LoVo (cell line): ENCODE data around the gene ARFIP2.
"Not testable (repeated sequence)": the region's sequence is repeated elsewhere in the genome, so short reads cannot be mapped to it uniquely, and the experiment has no call there.

Source experiments
- DNase-seq: peaks from one replicate; pipeline ENCODE4 v3.0.0-alpha.2; 2016; ENCODE audit warnings: low spot score

ARFIP2 gene

GRCh38 chr11:6481012-6481923, at the start of gene ARFIP2, which contains the start of gene TIMM10B:
Gene ARFIP2, minus strand, starts transcription at chr11:6481331. Its CDS starts 910 bp downstream, at chr11:6480421.
Gene TIMM10B, plus strand, starts transcription at chr11:6481501. Its CDS starts 16 bp downstream, at chr11:6481517.
- peak; percentile 95 for DNase-seq

DNA sequence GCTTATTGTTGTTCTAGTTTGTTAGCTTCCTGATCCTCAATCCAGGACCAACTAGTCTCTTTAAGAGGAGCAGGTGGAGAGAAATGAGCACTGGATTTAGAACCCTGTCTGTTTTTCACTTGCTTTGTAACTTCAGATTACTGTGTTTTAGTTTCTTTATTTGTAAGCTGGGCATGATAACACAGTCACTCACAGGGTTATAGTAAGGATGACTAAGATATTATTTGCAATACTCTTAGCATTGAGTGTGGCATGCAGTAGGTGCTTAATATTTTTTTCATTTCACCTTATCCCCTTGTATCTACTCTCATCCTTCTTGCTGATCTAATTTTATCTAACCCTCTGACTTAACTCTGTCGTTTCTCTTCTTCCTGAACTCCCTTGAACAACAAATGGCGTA, 49.7 kb upstream of the ARFIP2 start:
- no peak for DNase-seq

- no peak for DNase-seq
Measured at GRCh38 chr11:6529266-6529665, 48.1 kb upstream of the ARFIP2 start.

GRCh38 chr11:6526411-6527135, 45.4 kb upstream of the ARFIP2 start:
- DNase-seq, result no peak

DNA sequence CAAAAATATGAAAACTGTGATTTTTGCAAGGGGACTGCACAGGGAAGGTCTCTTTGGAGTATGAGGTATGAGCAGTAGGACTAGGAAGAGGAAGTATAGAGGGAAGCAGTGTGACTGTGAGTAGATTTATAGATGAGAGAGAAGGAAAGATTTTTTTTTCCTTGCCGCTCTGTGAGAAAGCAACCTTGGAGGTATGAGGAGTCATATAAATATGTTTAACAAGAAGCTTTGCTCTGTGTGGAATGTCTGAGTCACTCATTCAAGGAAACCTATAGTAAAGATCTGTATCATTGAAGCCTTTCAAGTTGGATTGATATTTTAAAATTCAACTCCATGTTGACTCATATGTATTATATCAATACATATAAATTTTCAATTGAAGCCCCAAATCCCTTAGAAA, 42.1 kb upstream of the ARFIP2 start:
- DNase-seq, result peak; percentile 55

DNA sequence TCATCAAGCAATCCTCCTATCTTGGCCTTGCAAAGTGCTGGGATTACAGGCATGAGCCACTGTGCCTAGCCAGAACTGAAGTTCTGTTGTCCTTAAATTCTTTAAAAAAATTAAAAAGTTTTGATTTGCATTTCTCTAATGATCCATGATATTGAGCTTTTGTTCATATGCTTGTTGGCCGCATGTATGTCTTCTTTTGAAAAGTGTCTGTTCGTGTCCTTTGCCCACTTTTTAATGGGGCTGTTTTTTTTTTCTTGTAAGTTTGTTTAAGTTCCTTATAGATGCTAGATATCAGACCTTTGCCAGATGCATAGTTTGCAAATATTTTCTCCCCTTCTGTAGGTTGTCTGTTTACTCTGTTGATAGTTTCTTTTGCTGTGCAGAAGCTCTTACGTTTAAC, 40.8 kb upstream of the ARFIP2 start:
- not testable (repeated sequence) for DNase-seq

- no peak for DNase-seq
Measured at GRCh38 chr11:6520265-6520664, 39.1 kb upstream of the ARFIP2 start.

GRCh38 chr11:6516865-6517264, 35.7 kb upstream of the ARFIP2 start:
- DNase-seq, result no peak

- DNase-seq, result peak; percentile 19
Measured at GRCh38 chr11:6505577-6506240, 24.6 kb upstream of the ARFIP2 start.

DNA sequence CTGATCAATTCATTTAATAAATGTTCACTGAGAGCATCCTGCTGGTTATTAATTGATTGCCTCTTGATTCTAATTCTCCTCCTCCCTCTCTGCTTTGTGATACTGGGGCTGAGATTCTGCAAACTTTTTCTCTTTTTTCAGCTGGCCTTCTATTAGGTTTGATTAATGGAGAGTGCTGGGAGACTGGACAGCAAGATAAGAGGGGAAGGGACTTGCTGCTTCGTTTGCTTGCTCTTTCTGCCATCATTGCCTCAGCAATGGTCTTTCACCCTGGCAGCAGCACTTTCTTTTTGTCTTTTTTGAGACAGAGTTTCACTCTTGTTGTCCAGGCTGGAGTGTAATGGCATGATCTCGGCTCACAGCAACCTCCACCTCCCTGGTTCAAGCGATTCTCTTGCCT, 23.0 kb upstream of the ARFIP2 start:
- DNase-seq, result no peak

GRCh38 chr11:6502382-6502781, 21.3 kb upstream of the ARFIP2 start:
- DNase-seq, result no peak

DNA sequence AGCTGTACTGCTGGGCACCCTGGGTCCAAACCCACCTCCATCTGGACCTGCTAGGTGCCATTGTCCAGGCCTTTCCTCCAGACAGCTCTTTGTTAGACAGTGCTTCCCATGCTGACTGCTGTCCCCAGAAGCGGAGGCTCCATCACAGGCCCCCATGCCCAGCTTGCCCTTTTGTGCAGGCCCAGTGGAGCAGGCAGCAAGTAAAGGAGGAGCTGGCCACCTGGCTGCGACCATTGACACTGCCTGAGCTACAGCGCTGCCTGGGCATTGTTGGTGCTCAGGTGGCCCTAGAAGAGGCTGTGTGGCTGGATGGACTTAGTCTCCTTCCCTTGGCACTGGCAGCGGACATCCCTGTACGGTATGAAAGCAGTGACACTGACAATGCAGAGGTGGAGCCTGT, 17.4 kb upstream of the ARFIP2 start:
- DNase-seq, result no peak

GRCh38 chr11:6498121-6498520, 17.0 kb upstream of the ARFIP2 start:
- no peak for DNase-seq

DNA sequence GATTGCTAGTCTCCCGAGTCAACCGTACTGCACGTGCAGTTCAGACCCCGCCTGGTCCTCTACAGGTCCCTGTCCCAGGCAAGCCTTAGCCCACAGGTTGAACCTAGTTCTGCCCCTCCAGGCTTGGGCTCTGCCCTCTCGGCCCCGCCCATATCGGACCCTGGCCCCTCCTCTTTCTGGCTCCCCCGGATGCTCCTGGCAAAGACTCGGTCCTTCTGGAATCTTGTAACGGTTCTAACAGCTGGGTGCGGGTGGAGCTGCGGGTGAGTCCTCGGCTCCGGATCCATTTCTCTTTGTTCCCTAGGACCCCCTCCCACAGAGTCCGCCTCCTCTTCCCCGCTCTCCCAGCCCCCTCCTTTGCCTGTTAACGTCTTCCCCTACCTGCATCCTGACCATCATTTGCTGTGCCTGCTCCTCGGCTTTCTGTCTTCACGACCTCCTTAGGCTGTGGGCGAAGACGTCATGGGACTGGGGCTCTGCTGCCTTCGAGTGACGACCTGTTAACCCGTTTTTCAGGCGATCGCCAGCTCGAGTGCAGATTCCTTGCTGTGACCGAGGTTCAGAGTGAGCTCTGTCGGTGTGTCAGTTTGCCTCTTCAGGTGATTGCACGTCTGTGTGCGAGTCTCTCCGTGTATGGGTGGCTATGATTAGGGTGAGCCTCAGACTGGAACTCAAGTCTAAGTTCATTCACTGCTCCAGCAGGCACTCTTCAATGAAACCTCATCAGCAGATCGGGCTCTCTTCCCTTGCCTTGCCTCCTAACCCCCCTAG, 16.1 kb upstream of the ARFIP2 start, which contains the start of gene DNHD1:
Gene DNHD1, plus strand, starts transcription at position 212 of the 771 bp plus-strand sequence. CDS start 936 bp downstream, outside the sequence.
- DNase-seq, result no peak

DNA sequence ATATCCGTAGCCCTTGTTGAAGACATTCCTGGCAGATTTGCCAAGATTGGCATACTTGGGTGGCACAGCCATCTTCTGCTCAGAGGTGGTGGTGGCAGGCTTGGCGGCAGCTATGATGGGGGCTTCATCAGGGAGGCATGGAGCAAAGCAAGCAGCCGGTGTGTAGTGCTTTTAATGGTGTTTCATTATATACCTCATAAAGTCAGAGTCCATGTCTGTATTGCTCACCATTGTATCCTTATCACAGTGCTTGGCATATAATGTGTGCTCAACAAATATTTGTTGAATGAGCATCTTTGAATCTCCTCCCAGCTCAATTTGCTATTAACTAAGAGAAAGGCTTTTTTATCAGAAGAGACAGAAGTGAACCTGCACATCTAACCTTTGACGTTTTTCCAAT, 8.2 kb upstream of the ARFIP2 start:
- no peak for DNase-seq

GRCh38 chr11:6488821-6489220, 7.7 kb upstream of the ARFIP2 start:
- DNase-seq, result no peak

GRCh38 chr11:6488342-6488741, 7.2 kb upstream of the ARFIP2 start:
- no peak for DNase-seq

DNA sequence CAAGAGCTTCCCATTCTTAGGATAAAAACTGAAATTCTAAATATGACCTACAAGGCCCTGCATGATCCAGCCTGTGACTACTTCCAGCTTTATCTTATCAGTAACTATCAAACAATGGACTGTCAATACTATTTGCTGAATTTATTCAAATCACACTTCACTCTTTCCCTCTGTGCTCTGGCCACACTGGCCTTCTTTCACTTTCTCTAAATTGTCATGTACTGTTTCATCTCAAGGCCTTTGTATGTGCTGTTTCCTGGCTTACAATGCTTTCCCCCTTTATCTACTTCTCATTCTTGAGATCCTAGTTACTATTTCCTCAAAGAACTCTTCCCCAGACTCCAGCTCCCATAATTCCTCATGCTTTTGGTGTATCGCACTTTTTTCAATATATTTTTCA, 5.8 kb upstream of the ARFIP2 start:
- DNase-seq, result no peak

DNA sequence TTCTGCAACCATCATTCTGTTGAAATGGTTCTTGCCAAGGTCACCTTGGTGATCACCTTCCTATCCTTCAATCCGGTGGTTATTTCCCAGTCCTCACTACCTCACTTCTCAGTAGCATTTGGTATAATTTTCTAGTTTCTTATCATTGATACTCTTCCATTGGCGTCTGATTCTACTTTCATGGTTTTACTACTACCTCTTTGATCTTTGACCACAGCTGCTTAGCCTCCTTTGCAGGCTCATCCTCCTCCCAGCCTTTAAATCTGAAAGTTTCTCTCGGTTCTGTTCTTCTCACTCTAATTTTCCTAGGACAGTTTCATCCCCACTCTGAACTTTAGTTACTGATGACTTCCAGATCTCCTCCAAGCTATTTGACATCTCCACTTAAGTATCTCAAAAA, 5.1 kb upstream of the ARFIP2 start:
- no peak for DNase-seq

DNA sequence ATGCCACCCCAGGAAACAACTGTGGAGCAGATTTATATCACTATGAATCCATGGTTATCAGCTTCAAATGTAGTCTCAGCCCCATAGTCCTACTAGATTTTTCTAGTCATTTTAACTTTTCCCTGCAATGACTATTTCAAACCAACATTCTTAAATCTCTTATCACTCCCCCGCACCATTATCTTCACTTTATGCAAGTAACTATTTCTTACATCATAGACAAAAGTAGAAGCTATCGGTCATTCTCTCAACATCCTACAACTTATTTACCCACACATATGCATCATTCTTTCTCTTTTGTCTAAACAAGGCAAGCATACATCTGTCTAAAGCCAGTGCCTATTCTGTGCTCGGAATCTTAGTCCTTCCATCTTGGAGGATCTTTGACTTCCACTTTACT, 4.5 kb upstream of the ARFIP2 start:
- DNase-seq, result no peak

GRCh38 chr11:6483015-6483414, 1.9 kb upstream of the ARFIP2 start:
- DNase-seq, result no peak

DNA sequence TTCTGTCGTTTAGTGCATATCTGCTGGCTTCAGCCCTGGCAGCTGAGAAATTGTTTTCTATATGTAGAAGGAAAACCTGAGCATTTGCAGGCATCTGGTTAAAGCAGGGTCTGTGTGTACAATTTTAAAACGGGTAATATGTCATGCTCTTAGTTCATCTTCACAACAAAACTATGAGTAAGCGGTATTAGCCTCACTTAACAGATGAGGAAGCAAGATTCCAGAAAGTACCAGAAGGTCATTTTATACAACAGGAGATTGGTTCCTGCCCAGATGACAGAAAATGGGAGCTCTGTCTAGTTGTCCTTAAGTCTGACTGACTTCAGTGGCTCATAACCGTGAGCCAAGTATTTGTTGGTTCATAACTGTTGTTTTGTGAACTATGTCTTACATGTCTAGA, 1.3 kb upstream of the ARFIP2 start:
- DNase-seq, result no peak
